NB4 (cell line): ENCODE data around the gene SLC46A3.

Experiments used
- DNase-seq: peaks from one replicate; pipeline ENCODE4 v3.0.0; 2010; ENCODE audit warnings: low read depth
- H3K4me3 ChIP-seq: one replicate; pipeline ENCODE4 v1.5.1; 2011; ENCODE audit warnings: mild to moderate bottlenecking, low read depth, low read length, moderate library complexity
- CTCF ChIP-seq: IDR thresholded peaks from one replicate; pipeline ENCODE4 v1.5.1; 2012; ENCODE audit warnings: low read depth, low read length
- MAX ChIP-seq: IDR thresholded peaks from 2 replicates; pipeline ENCODE4 v1.6.1; 2011; ENCODE audit warnings: low read depth, low read length
- MYC ChIP-seq: IDR thresholded peaks from 2 replicates; pipeline ENCODE4 v1.6.1; 2011; ENCODE audit warnings: low read depth, low read length
- POLR2A ChIP-seq: IDR thresholded peaks from 2 replicates; pipeline ENCODE4 v1.6.1; 2011; ENCODE audit warnings: mild to moderate bottlenecking; ENCODE audit not compliant: insufficient read length; ENCODE audit errors: extremely low read depth

The SLC46A3 gene

GRCh38 chr13:28718543-28719226 is at the start of gene SLC46A3:
Gene SLC46A3 (minus strand): TSS chr13:28718970. CDS start chr13:28717998, 972 bp downstream.
- DNase-seq, result peak; percentile 95

GRCh38 chr13:28763887-28764286 is 45.1 kb upstream of the SLC46A3 start:
- TF ChIP-seq MAX, result no peak
- TF ChIP-seq MYC, result no peak
- TF ChIP-seq CTCF, result no peak
- TF ChIP-seq POLR2A, result no peak
- no peak overlapping the region for H3K4me3 ChIP-seq
- no peak for DNase-seq

More at GRCh38 chr13:28718543-28719226, at the start of gene SLC46A3:
- peak within 1 kb of the TSS; percentile 69 for H3K4me3 ChIP-seq
- TF ChIP-seq POLR2A, result no peak
- peak; percentile 40; the same call in 1 of the 2 replicates for TF ChIP-seq MYC
- no peak for TF ChIP-seq CTCF
- 0 out of 2 replicates have a peak, but pooled peaks have one; percentile 19 for TF ChIP-seq MAX

GRCh38 chr13:28761586-28761985 is 42.8 kb upstream of the SLC46A3 start:
- no peak for DNase-seq
- H3K4me3 ChIP-seq, result no peak overlapping the region
- TF ChIP-seq MAX (no peak), POLR2A (no peak), CTCF (no peak), MYC (no peak)

- TF ChIP-seq MAX (peak; percentile 98), MYC (peak; percentile 82; the same call in 1 of the 2 replicates), CTCF (no peak)
- DNase-seq, result no peak
- peak overlapping the region; percentile 29 for H3K4me3 ChIP-seq
These were observed 36.7 kb upstream of the SLC46A3 start for GRCh38 chr13:28755546-28755870.

- peak; percentile 85 for DNase-seq
- H3K4me3 ChIP-seq, result peak overlapping the region; percentile 29
- TF ChIP-seq CTCF (peak; percentile 21), POLR2A (no peak), MAX (no peak)
These were observed 36.2 kb upstream of the SLC46A3 start for GRCh38 chr13:28754698-28755545.
